H4 (cell line): ENCODE data around the gene CERK. TPM values are rescaled to one million over a fixed set of nuclear protein-coding genes. Genes with fewer than 3 reads are reported as not detected.

Source experiments
- DNase-seq: peaks from one replicate; pipeline ENCODE4 v3.0.0-alpha.2; 2015; ENCODE audit warnings: low spot score
- total RNA-seq: library from RNA; depleted of rRNA; stranded (reverse); fragments of >200 nt; shearing (Covaris generic); gene quantifications from 2 replicates; pipeline ENCODE4 v1.2.3, GENCODE V29; 2014

The CERK gene
- total RNA-seq, 1 experiment from 2014 or later: 16.9 TPM

GRCh38 chr22:46731246-46732040 is 6.6 kb downstream of the CERK start:
- no peak for DNase-seq

- DNase-seq: no peak
These were observed 7.3 kb downstream of the CERK start for GRCh38 chr22:46730568-46731245.

DNA sequence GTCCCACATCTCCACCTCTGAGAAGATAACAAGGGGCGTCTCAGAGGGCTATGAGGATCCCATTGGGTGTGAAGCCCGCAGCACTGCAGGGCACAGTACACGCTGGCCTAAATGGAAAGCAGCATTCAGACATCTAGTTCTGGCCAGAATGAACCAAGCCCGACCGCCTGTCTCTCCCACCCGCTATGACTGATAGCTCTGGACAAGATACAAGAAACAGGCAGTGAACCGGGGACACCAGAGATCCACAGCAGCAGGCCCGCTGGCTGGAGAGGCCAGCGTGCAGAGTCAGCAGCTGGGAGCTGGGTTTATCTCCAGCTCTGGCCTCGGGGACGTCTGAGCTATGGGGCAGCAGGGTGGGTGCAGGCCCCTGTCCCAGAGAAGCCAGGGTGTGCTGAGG is 9.6 kb downstream of the CERK start:
- no peak for DNase-seq

GRCh38 chr22:46727813-46728364 is 10.2 kb downstream of the CERK start:
- DNase-seq: no peak

DNA sequence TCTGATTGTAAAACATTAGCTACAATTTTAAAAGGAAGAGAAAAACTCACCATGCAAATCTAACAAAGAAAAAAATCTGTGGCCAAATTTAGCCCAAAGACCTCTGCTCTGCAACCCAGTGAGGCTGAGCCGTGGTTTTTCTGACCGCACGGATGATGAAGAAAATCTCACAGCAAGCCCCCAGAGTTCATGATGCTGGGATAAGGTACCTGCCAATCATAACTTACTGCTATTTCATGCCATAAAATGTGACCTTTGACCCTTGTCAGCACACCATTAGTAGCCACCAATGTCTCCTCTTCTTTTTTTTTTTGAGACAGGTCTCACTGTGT is 11.1 kb downstream of the CERK start:
- DNase-seq: no peak

- no peak for DNase-seq
These were observed 11.7 kb downstream of the CERK start for GRCh38 chr22:46726066-46726985.

DNA sequence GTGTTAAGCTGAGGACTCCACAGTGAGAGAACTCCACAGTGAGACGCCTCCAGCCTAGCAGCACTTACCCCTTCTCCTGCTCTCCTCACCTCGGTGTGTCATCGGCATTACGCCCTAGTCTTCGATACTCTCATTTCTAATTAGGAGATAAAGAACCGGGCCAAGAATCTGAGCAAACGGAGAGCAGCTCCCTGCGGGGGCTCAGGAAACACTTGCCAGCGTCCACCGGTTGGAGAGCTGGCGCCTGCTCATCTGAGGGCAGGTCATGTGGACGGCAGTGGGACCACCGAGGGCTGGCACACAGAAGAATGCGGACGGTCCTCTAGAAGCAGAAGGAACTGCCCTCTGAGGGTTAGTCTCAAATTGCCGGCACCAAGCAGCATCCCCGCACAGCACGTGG is 13.0 kb downstream of the CERK start:
- no peak for DNase-seq

DNA sequence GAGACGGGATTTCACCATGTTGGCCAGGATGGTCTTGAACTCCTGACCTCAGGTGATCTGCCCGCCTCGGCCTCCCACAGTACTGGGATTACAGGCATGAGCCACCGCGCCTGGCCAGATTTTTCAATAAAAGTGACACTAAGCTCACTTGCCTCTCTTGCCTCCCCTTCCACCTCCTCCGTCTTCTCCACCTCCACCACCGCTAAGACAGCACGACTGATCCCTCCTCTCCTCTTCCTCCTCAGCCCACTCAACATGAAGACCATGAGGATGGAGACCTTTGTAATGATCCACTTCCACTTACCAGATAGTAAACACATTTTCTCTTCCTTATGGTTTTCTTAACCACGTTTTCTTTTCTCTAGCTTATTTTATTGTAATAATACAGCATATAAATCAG is 14.2 kb downstream of the CERK start:
- no peak for DNase-seq

- DNase-seq: no peak
These were observed 16.5 kb downstream of the CERK start for GRCh38 chr22:46721501-46722085.

GRCh38 chr22:46719921-46720320 is 18.1 kb downstream of the CERK start:
- DNase-seq: no peak

DNA sequence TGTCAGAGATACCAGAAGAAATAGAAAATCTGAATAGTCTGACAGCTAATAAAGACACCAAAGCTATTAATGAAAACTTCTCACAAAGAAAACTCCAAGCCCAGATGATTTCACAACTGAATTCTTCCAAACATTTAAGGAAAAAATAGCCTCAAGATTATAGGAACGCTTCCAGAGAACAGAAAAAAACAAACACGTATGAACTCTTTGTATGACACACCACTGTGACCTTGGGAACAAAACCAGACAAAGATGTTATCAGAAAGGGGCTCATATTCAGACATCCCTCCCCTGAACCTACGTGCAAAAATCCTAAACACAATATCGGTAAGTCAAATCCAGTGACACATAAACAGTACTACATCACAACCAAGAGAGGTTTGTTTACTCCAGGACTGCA is 23.5 kb downstream of the CERK start:
- no peak for DNase-seq

DNA sequence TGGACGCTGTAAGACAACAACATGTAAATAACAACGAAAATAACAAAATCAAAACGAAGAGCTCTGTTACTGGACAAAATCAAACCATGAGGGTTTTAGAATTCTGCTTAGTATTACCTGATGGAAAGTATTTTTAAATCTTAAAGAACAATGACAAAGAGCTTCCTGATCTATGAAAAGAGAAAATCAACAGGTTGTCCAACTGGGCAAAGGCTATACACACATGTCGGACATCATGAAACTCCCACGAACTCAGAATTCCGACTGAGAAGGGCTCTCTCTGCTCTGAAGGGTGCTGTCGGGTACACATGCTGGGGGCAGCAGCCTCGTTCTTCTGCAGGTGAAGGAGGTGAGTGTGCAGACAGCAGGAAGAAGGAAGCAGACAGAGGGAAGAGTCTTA is 25.8 kb downstream of the CERK start:
- DNase-seq: no peak

GRCh38 chr22:46710806-46711205 is 27.2 kb downstream of the CERK start:
- no peak for DNase-seq

DNA sequence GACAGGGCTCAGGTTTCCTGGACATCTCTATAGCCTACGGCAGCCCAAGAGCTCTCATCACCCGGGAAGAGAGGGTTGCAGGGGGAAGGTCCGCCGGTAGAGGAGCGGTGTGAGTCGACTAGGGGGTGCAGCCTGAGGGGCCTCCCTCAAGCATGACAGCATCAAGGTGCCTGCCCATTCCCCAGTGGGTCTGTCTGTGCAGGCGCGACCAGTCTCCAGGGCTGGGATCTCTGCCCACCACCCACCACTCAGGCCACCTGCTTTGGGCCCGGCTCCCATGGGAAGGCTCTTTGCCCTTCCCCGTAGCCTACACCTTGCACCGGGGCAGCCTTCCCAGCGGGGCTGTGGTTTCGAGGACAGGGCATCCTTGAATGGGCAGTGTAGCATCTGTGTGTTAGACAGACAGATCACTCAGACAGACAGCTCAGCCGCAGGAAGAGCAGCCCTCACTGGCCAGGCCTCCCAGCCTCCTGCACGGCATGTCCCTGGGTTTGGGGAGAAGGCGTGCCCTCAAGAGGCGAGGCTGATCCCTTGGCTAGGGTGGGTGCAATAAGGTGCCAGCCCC is 29.2 kb downstream of the CERK start:
- no peak for DNase-seq

- DNase-seq: no peak
These were observed 30.1 kb downstream of the CERK start for GRCh38 chr22:46707827-46708570.

GRCh38 chr22:46707305-46707704 is 30.7 kb downstream of the CERK start:
- DNase-seq: no peak

DNA sequence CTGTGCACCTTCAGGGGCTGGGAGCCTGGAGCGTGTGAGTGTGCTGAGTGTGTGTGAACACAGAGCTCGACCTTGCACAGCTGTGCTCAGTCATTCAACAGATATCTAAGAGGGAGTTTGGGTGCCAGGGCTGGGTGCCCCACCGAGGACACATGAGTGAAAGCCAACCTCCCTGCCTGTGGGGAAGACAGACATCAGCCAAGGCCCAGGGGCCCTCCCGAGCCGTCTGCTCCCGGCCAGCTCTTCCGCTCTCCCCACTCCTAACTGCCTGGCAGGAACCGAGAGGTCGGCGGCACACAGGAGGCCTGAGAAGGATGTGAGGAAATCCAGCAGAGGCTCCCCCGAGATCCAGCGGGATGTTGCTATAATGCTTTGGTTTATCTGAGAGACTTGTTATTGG is 32.0 kb downstream of the CERK start:
- DNase-seq: no peak

DNA sequence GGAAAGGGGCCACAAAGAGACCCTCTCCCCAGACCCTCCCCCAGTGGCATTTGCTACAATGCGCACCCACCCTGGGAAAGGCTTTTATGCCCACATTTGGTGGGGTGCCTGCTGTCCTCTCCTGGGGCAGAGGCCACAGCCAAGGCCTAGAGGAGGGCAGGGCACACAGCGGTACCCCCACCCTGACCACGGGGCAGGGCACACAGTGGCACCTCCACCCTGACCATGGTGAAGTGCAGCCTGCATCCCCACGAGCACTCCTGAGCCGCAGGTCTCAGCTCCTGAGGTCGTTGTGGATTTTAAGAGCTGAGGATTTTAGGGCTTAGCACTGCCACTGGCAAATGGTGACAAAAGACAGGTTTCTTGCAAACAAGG is 34.1 kb downstream of the CERK start:
- DNase-seq: no peak

DNA sequence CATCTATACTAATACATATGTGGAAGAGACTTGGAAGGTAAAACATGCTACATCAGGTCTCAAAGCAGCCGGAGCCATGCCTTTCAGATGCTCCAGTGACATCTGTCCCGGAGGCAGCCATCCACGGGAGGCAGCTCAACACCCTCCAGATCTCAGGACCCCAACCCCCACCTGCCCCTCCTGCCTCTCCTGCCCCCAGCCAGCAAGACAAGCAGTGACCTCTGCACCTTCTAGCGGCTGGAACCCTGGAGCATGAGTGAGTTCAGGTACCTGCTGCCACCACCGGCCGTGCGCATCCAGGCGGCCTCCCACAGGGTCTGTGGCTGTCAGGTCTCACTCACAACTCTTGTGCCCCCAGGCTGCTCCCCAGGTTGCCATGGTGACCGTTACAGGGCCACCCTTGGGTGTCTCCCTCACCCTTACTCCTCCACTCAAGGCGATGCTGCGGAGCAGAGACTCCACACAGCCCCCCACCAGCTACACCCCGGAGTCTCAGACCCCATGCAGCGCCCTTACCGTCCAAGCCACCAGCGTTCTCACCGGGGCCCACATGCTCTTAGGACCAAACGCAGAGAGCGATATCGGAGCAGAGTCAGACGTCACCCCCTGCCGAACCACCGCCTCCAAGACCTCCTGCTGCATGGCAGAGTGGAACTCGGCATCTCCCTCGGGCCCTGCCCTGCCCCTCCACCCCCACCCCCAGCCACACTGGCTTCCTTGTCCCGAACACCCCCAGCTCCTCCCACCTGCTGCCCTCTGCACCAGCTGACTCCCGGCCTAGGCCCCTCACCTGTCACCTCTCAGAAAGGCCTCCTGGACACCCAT is 34.7 kb downstream of the CERK start:
- DNase-seq: no peak

DNA sequence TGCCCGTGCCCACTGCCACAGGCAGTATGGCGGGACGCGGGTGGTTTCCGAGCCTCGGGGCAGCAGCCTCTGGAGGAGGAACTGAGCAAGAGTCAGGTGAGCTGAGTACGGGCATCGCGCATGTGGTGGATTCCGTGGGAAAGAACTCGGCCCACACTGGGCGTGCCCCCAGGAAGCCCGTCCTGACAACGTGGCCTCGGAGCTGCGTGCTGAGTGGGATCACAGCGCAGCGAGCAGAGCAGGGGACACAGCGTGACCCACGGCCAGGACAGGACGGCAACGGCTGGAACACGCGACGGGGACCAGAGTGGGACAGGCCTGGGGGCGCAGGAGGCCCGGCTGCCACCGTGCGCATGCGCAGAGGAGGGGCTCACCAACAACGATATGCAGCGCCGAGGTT is 36.8 kb downstream of the CERK start:
- DNase-seq: no peak
